ENCODE data around the gene NEUROG2. TPM values are rescaled to one million over a fixed set of nuclear protein-coding genes. Genes with fewer than 3 reads are reported as not detected.

NEUROG2 gene
- total and polyA plus RNA-seq, 9 of the 15 experiments (the other 6 are each of a cell fraction or from before 2014, with no cell fraction given): 0.07 TPM; not detected in 7

- no peak for TF ChIP-seq RBM25 (IDR thresholded peaks at IDR 0.05; ENCODE audit: low read depth, low read length, severe bottlenecking)
- no peak for TF ChIP-seq SMAD4 (CRISPR knock-in tag; conservative IDR thresholded peaks at IDR 0.05)
Observed at GRCh38 chr4:112518675-112519074, 2.7 kb upstream of the NEUROG2 start (continued).

- TF ChIP-seq PYGO2 (tag; IDR thresholded peaks at IDR 0.05) (no peak), CBX2 (IDR thresholded peaks at IDR 0.05; ENCODE audit: insufficient read depth, low read length, poor library complexity, severe bottlenecking) (peak; percentile 84), MYC (IDR thresholded peaks at IDR 0.05; ENCODE audit: low read depth, low read length) (no peak), MYC (CRISPR knock-in tag; IDR thresholded peaks at IDR 0.05; ENCODE audit: borderline replicate concordance, low read depth) (no peak), ZNF436 (CRISPR knock-in tag; IDR thresholded peaks at IDR 0.05) (no peak)
- DNase-seq (ENCODE audit: extremely low read depth in 1 of 4, low spot score in 3 of 4) (no peak), ATAC-seq (no peak), FAIRE-seq (peak; percentile 55)
- BruUV-seq (replicated peaks): no TSS peak
- Histone ChIP-seq H3K4me3 (no peak overlapping the region), H4K20me1 (replicated peaks; ENCODE audit: control insufficient read depth, insufficient read depth, low read length) (no peaks in the 10 kb centered on the region), H2AFZ (ENCODE audit: low read depth, low read length) (no peak overlapping the region), H3K27me3 (ENCODE audit: control insufficient read depth in 2 of 2, insufficient read depth in 2 of 2, low read length in 2 of 2) (peaks cover 65 to 67% of the 10 kb centered on the region in 2 experiments), H3K9ac (ENCODE audit: insufficient read depth in 1 of 2, low read depth in 2 of 2, low read length in 2 of 2) (no peak overlapping the region), H3K9me3 (replicated peaks; ENCODE audit: control insufficient read depth, insufficient read depth, low read depth, low read length) (no peaks in the 10 kb centered on the region), H3K4me1 (replicated peaks in 1 of 2; ENCODE audit: control insufficient read depth in 2 of 2, insufficient read depth in 2 of 2, low read length in 2 of 2) (peaks cover 0 to 31% of the 10 kb centered on the region in 2 experiments; a peak in 4 of 5 replicates), H3K27ac (ENCODE audit: extremely low read depth, low read depth, low read length) (no peak overlapping the region), H3K79me2 (ENCODE audit: control insufficient read depth, insufficient read depth, low read length) (no peaks in the 10 kb centered on the region), H3K4me2 (ENCODE audit: insufficient read depth, low read length) (no peak overlapping the region), H3K9me1 (ENCODE audit: control insufficient read depth, insufficient read depth, low read length) (no peaks in the 10 kb centered on the region), H3K36me3 (ENCODE audit: control insufficient read depth, insufficient read depth, low read length) (no peaks in the 10 kb centered on the region)
- WGBS (ENCODE audit: insufficient coverage, low coverage, missing lambda C conversion rate): 9% methylated on average over 3 of the region's 3 CpGs
- ChIA-PET POLR2A (interaction anchor here (0.6 to 1.3 kb wide), 3 partner anchors 15 to 281 kb away, joined by 3 read pairs; no protein-coding TSS in a partner anchor), CTCF (ENCODE audit: low intra/inter-chr PET ratio) (no interaction called here)
- in situ Hi-C loops (cut with MboI): no loop called here
- intact Hi-C loops (cut with micrococcal nuclease): no loop called here
Observed at GRCh38 chr4:112517911-112518310, 1.9 kb upstream of the NEUROG2 start.

Measured in K562 (cell line).